Kidney (tissue), 14 donors: ENCODE results near the gene CHST3. TPM values are rescaled to one million over a fixed set of nuclear protein-coding genes. Genes with fewer than 3 reads are reported as not detected.

ENCODE experiments used
- DNase-seq, 5 donors: peaks; one replicate each; pipeline ENCODE4 v3.0.0-alpha.2; 2013 to 2020
- FAIRE-seq: peaks from 2 replicates; lab custom pipeline; 2012; peaks lifted over from hg19 to GRCh38; lab: Jason Lieb, UNC
- H3K27ac ChIP-seq, 2 donors: one replicate each; pipeline ENCODE4 v1.7.0; 2013; ENCODE audit warnings: low read depth in 2 of 2, low read length in 2 of 2, inconsistent platforms in 1 of 2
- H3K27me3 ChIP-seq: one replicate; pipeline ENCODE4 v1.7.1; 2013; ENCODE audit warnings: low read length, inconsistent platforms; ENCODE audit not compliant: control insufficient read depth, insufficient read depth
- H3K36me3 ChIP-seq, 3 donors: one replicate each; pipeline versions ENCODE4 v1.7.0 to v1.7.1; 2013; ENCODE audit warnings: low read length in 3 of 3, control low read depth in 1 of 3, inconsistent platforms in 1 of 3; ENCODE audit not compliant: insufficient read depth in 3 of 3, control insufficient read depth in 2 of 3
- H3K4me1 ChIP-seq, 3 donors: one replicate each; pipeline versions ENCODE4 v1.7.0 to v1.7.1; 2013; ENCODE audit warnings: low read length in 3 of 3, inconsistent platforms in 1 of 3, low read depth in 1 of 3; ENCODE audit not compliant: control insufficient read depth in 2 of 3, insufficient read depth in 2 of 3
- H3K4me3 ChIP-seq, 3 donors: one replicate each; pipeline versions ENCODE4 v1.7.0 to v1.8.1; 2013; ENCODE audit warnings: low read length in 3 of 3, control low read depth in 1 of 3, inconsistent platforms in 1 of 3
- H3K9ac ChIP-seq, 3 donors: one replicate each; pipeline versions ENCODE4 v1.7.0 to v1.7.1; 2013; ENCODE audit warnings: low read length in 3 of 3, control low read depth in 1 of 3, inconsistent platforms in 1 of 3
- H3K9me3 ChIP-seq, 3 donors: one replicate each; pipeline versions ENCODE4 v1.7.0 to v1.7.1; 2013; ENCODE audit warnings: low read length in 3 of 3, control low read depth in 1 of 3, inconsistent platforms in 1 of 3; ENCODE audit not compliant: control insufficient read depth in 2 of 3, insufficient read depth in 1 of 3
- CTCF ChIP-seq: IDR thresholded peaks from 3 replicates; pipeline ENCODE4 v1.5.1; 2012; ENCODE audit warnings: mild to moderate bottlenecking, moderate library complexity, borderline replicate concordance; ENCODE audit not compliant: insufficient read depth; ENCODE audit errors: extremely low read depth
- intact Hi-C: fragments of 100-400 bp; cut with DNase I; formaldehyde crosslinking; loops from one replicate; pipeline ENCODE4 v1.11.1; 2022
- polyA plus RNA-seq: library from polyadenylated mRNA; stranded (reverse); fragments of 350-450 nt; fragmentation: Illumina TruSeq; extraction: RNeasy Lipid Tissue Mini Kit (QIAGEN cat#74804); gene quantifications from one replicate; pipeline ENCODE4 v1.2.3, GENCODE V29; 2014; ENCODE audit warnings: low read depth, low replicate concordance; ENCODE audit not compliant: insufficient read depth
- total RNA-seq: library from RNA; stranded (reverse); fragmentation: NEBNext Ultra II Directional; extraction: Animal tissue kit (Norgen Biotek cat#: 25700); gene quantifications from one replicate; pipeline ENCODE4 v1.2.1, GENCODE V29; 2021
- donor health status: control.
- donor health status: control.
- donor health status: control.
- donor health status: control.
- donor health status: control.
- donor health status: DM: yes; HTN: yes; CAD: no.
- donor health status: Normal renal cell carcinoma (clear cell type).

The CHST3 gene
- total and polyA plus RNA-seq, 2 donors from 2014 or later = 9.1 to 31.5 TPM

- no peak overlapping the region for H3K27ac ChIP-seq
- H3K4me3 ChIP-seq = no peak overlapping the region
- no peak for DNase-seq
- peaks cover 0 to 25% (median 13%) of the 10 kb centered on the region in 3 donors for H3K4me1 ChIP-seq
- H3K36me3 ChIP-seq = peaks cover 0 to 13% (median 2%) of the 10 kb centered on the region in 3 donors
- intact Hi-C loops = no loop called here
- no peak for TF ChIP-seq CTCF
- H3K9me3 ChIP-seq = no peaks in the 10 kb centered on the region
- no peak for FAIRE-seq
- no peaks in the 10 kb centered on the region for H3K27me3 ChIP-seq
- no peak overlapping the region for H3K9ac ChIP-seq
Observed at GRCh38 chr10:72006026-72006425, 41.8 kb downstream of the CHST3 start.

- peak in 1 of 5 donors; percentile 86 for DNase-seq
- no peak for TF ChIP-seq CTCF
Observed at GRCh38 chr10:72007246-72007892, 43.2 kb downstream of the CHST3 start.

GRCh38 chr10:72008096-72008981, 44.1 kb downstream of the CHST3 start:
- Histone ChIP-seq H3K4me3 (no peak overlapping the region), H3K27me3 (no peaks in the 10 kb centered on the region), H3K9ac (peak overlapping the region in 1 of 3 donors; percentile 42), H3K36me3 (peaks cover 0 to 13% (median 2%) of the 10 kb centered on the region in 3 donors), H3K27ac (peak overlapping the region in 1 of 2 donors; percentile 86), H3K9me3 (no peaks in the 10 kb centered on the region), H3K4me1 (peaks cover 0 to 20% (median 13%) of the 10 kb centered on the region in 3 donors)
- no peak for TF ChIP-seq CTCF
- FAIRE-seq (no peak), DNase-seq (peak in 1 of 5 donors; percentile 50)
- intact Hi-C loops = no loop called here

More at GRCh38 chr10:72007246-72007892, 43.2 kb downstream of the CHST3 start:
- FAIRE-seq = no peak
- no peaks in the 10 kb centered on the region for H3K27me3 ChIP-seq
- H3K27ac ChIP-seq = no peak overlapping the region
- H3K4me3 ChIP-seq = no peak overlapping the region
- H3K9ac ChIP-seq = no peak overlapping the region
- H3K36me3 ChIP-seq = peaks cover 0 to 13% (median 2%) of the 10 kb centered on the region in 3 donors
- peaks cover 0 to 20% (median 13%) of the 10 kb centered on the region in 3 donors for H3K4me1 ChIP-seq
- H3K9me3 ChIP-seq = no peaks in the 10 kb centered on the region
- intact Hi-C loops = no loop called here
